NCI-H446 treated with DMSO at 0.1 percent for 48 hours (cell line): ENCODE measurements around the gene CTBP1.

Source experiments
- DNase-seq: peaks from one replicate; lab custom pipeline; 2025; lab: John Stamatoyannopoulos, UW

The CTBP1 gene

GRCh38 chr4:1249731-1250526, 999 bp upstream of the CTBP1 start:
- DNase-seq = no peak

- DNase-seq = peak; percentile 32
Observed at GRCh38 chr4:1249148-1249730, 309 bp upstream of the CTBP1 start.

GRCh38 chr4:1247864-1248244, 1.1 kb downstream of the CTBP1 start:
- DNase-seq = no peak

GRCh38 chr4:1246901-1247863, 1.7 kb downstream of the CTBP1 start:
- no peak for DNase-seq

DNA sequence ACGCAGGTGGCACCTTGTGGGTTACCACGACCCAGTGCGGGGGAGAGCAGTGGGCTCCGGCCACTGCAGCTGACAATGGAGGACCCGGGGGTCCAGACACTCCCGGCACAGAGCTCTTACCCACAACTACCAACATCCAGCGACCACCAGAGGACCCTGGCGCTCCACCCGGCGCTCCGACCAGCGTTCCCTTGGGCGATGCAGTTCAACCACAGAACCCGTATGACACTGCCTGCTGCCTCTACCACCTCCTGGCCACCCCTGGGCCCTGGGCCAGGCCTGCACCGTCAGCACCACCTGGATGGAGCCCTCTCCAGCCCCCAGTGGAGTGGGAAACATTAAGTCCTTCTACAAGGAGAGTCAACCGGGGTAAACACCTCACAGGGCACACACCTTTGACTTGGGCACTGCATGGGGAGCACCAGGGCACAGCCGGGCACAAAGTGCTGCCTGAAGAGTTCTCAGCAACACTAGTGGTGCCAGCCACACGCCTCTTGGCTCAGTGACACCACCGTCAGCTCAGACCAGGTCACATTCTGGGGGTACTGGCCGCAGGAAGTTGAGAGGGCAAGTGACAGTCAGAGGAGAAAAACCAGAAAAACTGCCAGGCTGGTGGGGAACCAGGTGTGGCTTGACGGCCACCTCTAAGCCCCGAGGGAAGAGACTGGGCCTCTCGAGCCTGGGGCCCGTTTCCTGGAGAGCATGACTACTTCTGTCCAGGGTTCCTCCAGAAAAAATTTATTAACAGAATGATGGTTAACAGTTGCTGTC, 2.6 kb downstream of the CTBP1 start:
- DNase-seq = no peak

DNA sequence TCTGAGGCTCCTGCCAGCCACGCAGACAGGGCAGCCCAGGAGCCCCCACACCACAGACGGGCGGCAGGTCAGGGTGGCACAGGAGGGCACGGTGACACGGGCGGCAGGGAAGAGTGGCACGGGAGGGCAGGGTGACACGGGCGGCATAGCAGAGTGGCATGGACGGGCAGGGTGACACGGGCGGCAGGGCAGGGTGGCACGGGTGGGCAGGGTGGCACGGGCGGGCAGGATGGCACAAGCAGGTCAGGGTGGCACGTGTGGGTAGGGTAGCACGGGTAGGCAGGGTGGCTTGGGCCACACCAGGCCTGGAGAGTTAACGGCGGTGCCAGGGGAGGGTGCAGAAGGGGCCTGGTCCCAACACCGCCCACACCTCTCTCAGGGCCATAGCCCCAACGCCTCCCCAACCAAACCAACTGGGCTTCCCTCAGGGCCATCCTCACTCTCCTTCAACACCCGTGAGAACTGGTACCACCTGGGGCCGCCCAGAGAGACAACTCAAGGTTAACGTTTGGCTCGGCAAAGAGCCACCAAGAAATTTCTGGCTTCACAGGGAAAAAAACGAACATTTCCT, 3.4 kb downstream of the CTBP1 start:
- DNase-seq = no peak

DNA sequence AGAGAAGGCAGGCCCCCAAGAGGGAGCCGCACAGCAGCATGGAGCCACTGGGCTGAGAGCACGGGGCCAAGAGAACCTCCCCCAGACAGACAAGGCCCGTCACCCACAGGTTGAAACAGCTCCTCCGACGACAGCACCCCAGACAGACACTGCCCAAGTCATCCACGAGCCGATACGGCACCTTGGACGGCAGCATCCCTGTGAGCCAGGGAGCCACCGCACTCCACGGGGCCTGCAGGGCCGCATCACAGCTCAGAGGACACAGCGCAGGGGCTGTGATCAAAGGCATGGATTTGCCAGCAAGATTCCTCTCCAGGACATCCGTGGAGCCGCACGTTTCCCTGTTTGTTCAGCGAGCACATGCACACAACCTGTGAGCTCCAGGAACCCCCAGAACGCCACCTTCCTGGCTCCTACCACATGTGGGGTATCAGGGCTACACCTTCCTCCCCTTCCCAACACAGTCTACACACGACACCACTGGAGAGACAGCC, 3.9 kb downstream of the CTBP1 start:
- no peak for DNase-seq

DNA sequence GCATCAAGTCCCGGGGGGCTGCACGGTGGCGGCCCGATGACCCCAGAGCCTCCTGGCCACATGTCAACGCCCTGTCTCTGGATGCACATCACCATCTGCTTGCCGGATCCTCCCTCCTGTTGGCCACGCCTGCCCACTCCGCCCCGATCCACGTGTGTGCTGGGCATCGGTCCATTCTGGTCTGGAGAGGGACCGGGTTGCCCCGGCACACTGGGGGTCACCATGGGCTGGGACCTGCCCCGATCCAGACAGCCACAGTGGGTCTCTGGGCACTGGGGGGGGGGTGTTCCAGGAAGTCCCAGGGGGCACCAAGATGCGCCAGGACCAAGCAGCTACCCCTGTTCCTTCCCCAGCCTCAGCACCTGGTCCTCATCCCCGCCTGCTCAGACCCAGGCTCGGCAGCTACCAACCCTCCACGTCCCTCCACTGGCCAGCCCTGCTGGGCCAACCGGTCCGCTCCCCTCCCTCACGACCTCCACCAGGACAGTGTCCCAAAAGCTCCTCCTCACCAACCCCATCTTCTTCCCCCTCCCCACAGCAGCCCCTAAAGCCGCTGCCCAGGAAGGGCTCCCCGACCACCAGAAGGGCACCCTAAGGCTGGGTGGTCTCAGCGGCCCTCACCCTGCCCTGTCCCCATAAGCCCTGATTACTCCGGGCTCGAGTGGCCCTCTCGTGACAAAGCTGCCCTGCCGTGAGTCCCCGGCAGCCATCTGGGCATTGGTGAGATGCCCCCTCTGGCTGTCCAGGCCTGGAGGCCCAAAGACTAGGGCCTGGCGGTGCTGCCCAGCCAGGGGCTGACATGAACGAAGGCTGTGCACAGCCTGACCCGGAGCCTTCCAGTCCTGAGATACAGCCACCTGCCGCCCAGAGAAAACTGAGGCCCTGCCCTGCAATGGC, 4.6 kb downstream of the CTBP1 start:
- DNase-seq = no peak

DNA sequence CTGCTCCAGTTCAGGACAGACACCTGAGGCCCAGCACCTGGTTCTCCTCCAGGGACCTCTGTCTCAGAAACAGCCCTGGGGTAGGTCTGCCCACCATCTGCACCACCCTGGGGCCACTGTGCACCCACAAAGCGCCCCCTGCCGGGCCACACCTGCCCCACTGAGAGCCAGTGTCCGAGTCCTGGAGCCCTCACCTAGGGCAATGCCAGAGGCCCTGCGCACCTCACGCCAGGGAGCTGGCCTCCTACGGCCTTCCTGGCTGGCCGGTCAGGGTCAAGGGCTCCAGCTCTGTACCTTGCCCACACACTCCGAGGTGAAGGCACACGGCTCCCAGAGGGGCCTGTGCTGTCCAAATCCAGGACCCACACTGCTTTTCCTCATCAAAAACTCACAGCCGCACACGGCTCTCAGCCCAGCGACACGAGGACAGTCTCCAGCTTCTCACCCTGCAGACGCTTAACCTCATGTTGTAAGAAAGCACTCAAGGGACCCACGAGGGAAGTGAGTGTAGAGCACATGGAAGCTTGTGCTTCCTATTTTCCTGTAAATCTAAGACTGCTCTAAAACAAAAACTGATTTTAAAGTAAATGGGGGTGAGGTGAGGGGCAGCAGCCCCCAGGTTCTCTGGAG, 5.4 kb downstream of the CTBP1 start:
- no peak for DNase-seq

DNA sequence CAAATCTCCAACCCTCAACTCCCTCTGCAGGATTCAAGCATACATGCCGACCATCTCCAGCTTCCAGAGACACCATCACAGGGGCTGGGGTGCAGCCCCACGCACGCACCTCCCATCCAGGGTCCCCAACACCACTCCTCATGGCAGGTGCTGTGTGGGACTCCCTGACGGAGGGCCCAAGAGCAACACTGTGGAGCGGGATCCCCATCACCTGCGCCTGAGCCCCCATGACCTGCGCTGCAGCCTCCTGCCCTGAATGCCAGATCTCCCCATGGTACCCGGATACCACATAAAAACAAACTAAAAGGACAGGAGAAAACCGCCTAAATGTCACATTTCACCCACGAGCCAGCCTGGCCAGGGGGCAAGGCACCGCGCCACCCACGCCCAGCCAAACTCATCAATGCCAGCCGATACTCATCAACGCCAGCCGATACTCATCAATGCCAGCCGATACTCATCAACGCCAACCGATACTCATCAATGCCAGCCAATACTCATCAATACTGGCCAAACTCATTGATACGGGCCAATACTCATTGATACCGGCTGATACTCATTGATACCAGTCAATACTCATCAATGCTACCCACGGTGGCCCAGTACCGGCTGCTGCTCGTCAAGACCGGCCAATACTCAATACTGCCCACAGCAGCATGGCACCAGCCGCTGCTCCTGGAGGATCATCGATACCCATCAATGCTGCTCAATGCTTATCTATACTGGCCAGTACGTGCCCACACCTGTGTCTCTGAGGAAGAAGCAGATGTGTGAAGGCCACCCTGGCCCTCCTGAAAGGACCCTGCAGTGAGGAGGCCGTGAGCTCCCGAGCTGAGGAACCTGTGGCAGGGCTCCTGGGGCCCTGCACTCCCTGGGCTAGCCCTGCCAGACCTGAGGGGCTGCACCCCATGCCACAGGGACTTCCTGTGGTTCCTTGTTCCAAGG, 6.2 kb downstream of the CTBP1 start:
- DNase-seq = no peak

DNA sequence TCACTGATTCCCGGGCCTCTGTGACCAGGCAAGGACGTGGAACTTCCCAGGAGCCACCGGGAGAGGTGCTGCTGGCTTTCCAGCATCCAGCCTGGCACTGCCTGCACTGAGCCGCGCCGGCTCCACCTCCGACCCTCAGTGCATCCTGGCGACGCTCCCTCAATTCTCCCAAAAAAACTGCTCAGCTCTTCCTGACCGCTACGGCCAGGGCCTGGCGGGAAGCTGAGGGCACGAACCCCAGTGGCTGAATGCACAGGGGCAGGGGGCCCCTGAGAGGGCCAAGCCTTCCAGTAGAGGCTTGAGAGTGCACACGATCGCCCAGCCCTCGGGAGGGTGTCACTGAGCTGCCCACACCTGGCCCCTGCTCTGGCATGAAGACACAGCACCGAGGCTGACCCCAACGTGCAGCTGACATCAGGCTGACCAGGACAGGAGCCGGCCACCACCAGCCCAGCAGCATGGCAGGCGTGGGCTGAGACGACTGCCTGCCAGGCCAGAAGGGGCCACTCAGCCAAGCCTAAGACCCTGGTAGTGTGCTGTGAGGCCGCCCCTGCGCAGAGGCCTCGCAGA, 6.9 kb downstream of the CTBP1 start:
- no peak for DNase-seq

- no peak for DNase-seq
Observed at GRCh38 chr4:1241466-1241935, 7.4 kb downstream of the CTBP1 start.

GRCh38 chr4:1240721-1241465, 8.0 kb downstream of the CTBP1 start:
- no peak for DNase-seq

- DNase-seq = no peak
Observed at GRCh38 chr4:1239950-1240307, 9.0 kb downstream of the CTBP1 start.

- no peak for DNase-seq
Observed at GRCh38 chr4:1239141-1239949, 9.6 kb downstream of the CTBP1 start.

GRCh38 chr4:1238676-1239000, 10.3 kb downstream of the CTBP1 start:
- no peak for DNase-seq
